K562 (cell line): ENCODE data around the gene A4GALT. TPM values are rescaled to one million over a fixed set of nuclear protein-coding genes. Genes with fewer than 3 reads are reported as not detected.

Experiments used
- ATAC-seq: fragments of 200-7000 bp; cut with Tn5 transposase; 3 replicates; pipeline ENCODE4 v1.9.1; 2020; ENCODE audit warnings: moderate library complexity
- BruUV-seq: library from RNA; stranded (reverse); fragments of 400-500 nt; replicated peaks from 2 replicates; lab custom pipeline; 2021; lab: Mats Ljungman, UMichigan
- CTCF ChIA-PET: fragments of 300-600 bp; formaldehyde crosslinking; extraction: SDS; loops from one replicate; lab custom pipeline; 2021; ENCODE audit warnings: low intra/inter-chr PET ratio; lab: Yijun Ruan, JAX
- POLR2A ChIA-PET: fragments of 300-600, 350-650 bp; sonication (Branson Sonifier 250); formaldehyde crosslinking; extraction: SDS; loops from one replicate; lab custom pipeline; 2021; ENCODE audit warnings: antibody characterized with exemption, inconsistent platforms; lab: Yijun Ruan, JAX
- DNase-seq, 4 experiments: peaks; one replicate each; pipeline versions ENCODE4 v3.0.0 to v3.0.0-alpha.2; 2011 to 2018; ENCODE audit warnings: low spot score in 3 of 4, mixed read lengths in 3 of 4; ENCODE audit errors: extremely low read depth in 1 of 4
- FAIRE-seq: peaks from 2 replicates; lab custom pipeline; 2011; peaks lifted over from hg19 to GRCh38; lab: Jason Lieb, UNC
- H2AFZ ChIP-seq: 2 replicates; pipeline ENCODE4 v1.6.0; 2011; ENCODE audit warnings: low read depth, low read length, control low read depth, inconsistent platforms
- H3K27ac ChIP-seq: fragments of 200-600 bp; 3 replicates; pipeline ENCODE4 v1.8.0; 2011; ENCODE audit warnings: low read depth, mild to moderate bottlenecking, control low read depth, inconsistent platforms, low read length, moderate library complexity, mixed read lengths; ENCODE audit errors: extremely low read depth
- H3K27me3 ChIP-seq, 2 experiments: fragments of 300-600 bp in 1 of 2; 2 replicates in 1 of 2; 3 replicates in 1 of 2; pipeline versions ENCODE4 v1.6.0 to v1.8.0; 2011; ENCODE audit warnings: inconsistent platforms in 2 of 2, low read length in 2 of 2, mild to moderate bottlenecking in 1 of 2, mixed read lengths in 1 of 2, moderate library complexity in 1 of 2; ENCODE audit not compliant: control insufficient read depth in 2 of 2, insufficient read depth in 2 of 2
- H3K36me3 ChIP-seq: fragments of 300-600 bp; 3 replicates; pipeline ENCODE4 v1.8.0; 2011; ENCODE audit warnings: mild to moderate bottlenecking, low read length, inconsistent platforms; ENCODE audit not compliant: control insufficient read depth, insufficient read depth
- H3K4me1 ChIP-seq, 2 experiments: fragments of 200-600 bp in 1 of 2; replicated peaks in 1 of 2; 2 replicates in 1 of 2; 3 replicates in 1 of 2; pipeline versions ENCODE4 v1.5.1 to v1.8.0; 2011; ENCODE audit warnings: inconsistent platforms in 2 of 2, low read length in 2 of 2, mild to moderate bottlenecking in 1 of 2, mixed read lengths in 1 of 2, moderate library complexity in 1 of 2; ENCODE audit not compliant: control insufficient read depth in 2 of 2, insufficient read depth in 2 of 2
- H3K4me2 ChIP-seq: 2 replicates; pipeline ENCODE4 v1.6.1; 2011; ENCODE audit warnings: low read length, control low read depth, inconsistent platforms, mixed read lengths; ENCODE audit not compliant: insufficient read depth
- H3K4me3 ChIP-seq: fragments of 200-600 bp; sonication (generic), shearing (Covaris generic); 2 replicates; pipeline ENCODE4 v1.5.1; 2016; ENCODE audit warnings: control low read depth, inconsistent platforms
- H3K79me2 ChIP-seq: fragments of 200-600 bp; 3 replicates; pipeline ENCODE4 v1.8.0; 2011; ENCODE audit warnings: low read length, inconsistent platforms; ENCODE audit not compliant: control insufficient read depth, insufficient read depth
- H3K9ac ChIP-seq, 2 experiments: 2 replicates each; pipeline versions ENCODE4 v1.6.0 to v1.6.1; 2011; ENCODE audit warnings: low read depth in 2 of 2, low read length in 2 of 2, control low read depth in 1 of 2, inconsistent platforms in 1 of 2, mild to moderate bottlenecking in 1 of 2, mixed read lengths in 1 of 2; ENCODE audit not compliant: insufficient read depth in 1 of 2
- H3K9me1 ChIP-seq: one replicate; pipeline ENCODE4 v1.6.0; 2011; ENCODE audit warnings: inconsistent platforms, mild to moderate bottlenecking, low read length, moderate library complexity; ENCODE audit not compliant: control insufficient read depth, insufficient read depth
- H3K9me3 ChIP-seq: replicated peaks from 2 replicates; pipeline ENCODE4 v1.5.1; 2011; ENCODE audit warnings: low read depth, low read length, inconsistent platforms; ENCODE audit not compliant: control insufficient read depth, insufficient read depth
- H4K20me1 ChIP-seq: replicated peaks from 2 replicates; pipeline ENCODE4 v1.6.1; 2011; ENCODE audit warnings: low read length, inconsistent platforms, mixed read lengths; ENCODE audit not compliant: control insufficient read depth, insufficient read depth
- BMI1 ChIP-seq: fragments of 150-350 bp; IDR thresholded peaks from 2 replicates; pipeline ENCODE4 v1.6.1; 2014; ENCODE audit warnings: low read length
- CHAMP1 ChIP-seq: fragments of 450-650 bp; IDR thresholded peaks from 2 replicates; pipeline ENCODE4 v1.6.1; 2016; ENCODE audit warnings: mild to moderate bottlenecking
- ETV6 ChIP-seq, 3 experiments: fragments of 150-350 bp in 1 of 3; sonication (generic) in 1 of 3; formaldehyde crosslinking in 1 of 3; IDR thresholded peaks; 2 replicates each; pipeline versions ENCODE4 v1.6.1 to v1.8.0; 2014 to 2022; ENCODE audit warnings: borderline replicate concordance in 2 of 3, low read depth in 2 of 3, antibody characterized with exemption in 1 of 3, low read length in 1 of 3, mild to moderate bottlenecking in 1 of 3, missing genetic modification reagents in 1 of 3
- NFYB ChIP-seq: IDR thresholded peaks from 2 replicates; pipeline ENCODE4 v1.6.1; 2011; ENCODE audit warnings: mild to moderate bottlenecking, moderate library complexity; ENCODE audit not compliant: insufficient read length; ENCODE audit errors: extremely low read depth
- RCOR1 ChIP-seq, 2 experiments: IDR thresholded peaks; 2 replicates each; pipeline ENCODE4 v1.6.1; 2012; ENCODE audit warnings: low read depth in 2 of 2, low read length in 2 of 2, borderline replicate concordance in 1 of 2, improper control_type of control experiment in 1 of 2
- SMC3 ChIP-seq: conservative IDR thresholded peaks from 2 replicates; pipeline ENCODE4 v1.6.1; 2011; ENCODE audit warnings: low read depth, low read length, improper control_type of control experiment; ENCODE audit not compliant: insufficient read depth
- ZNF232 ChIP-seq: sonication (generic); formaldehyde crosslinking; IDR thresholded peaks from 2 replicates; pipeline ENCODE4 v1.8.0; 2022; ENCODE audit warnings: mild to moderate bottlenecking, missing genetic modification reagents
- WGBS: fragments of 100-300 bp; shearing (Covaris generic); methylation state at CpG from one replicate; pipeline ENCODE4 v1.1.6; 2016; ENCODE audit warnings: low coverage, mixed read lengths; ENCODE audit not compliant: insufficient coverage; ENCODE audit errors: missing lambda C conversion rate; 5-methylcytosine and 5-hydroxymethylcytosine counted together
- in situ Hi-C: fragments of 300-500 bp; cut with MboI; formaldehyde crosslinking; loops from 4 replicates; pipeline ENCODE4 v1.15.0; 2018; ENCODE audit warnings: inconsistent platforms, mixed read lengths
- intact Hi-C: fragments of 100-400 bp; cut with micrococcal nuclease; formaldehyde crosslinking; loops from 2 replicates; pipeline ENCODE4 v1.14.2; 2022
- polyA plus RNA-seq, 8 experiments: library from polyadenylated mRNA; depleted of rRNA in 4 of 8; stranded (reverse) in 5 of 8; unstranded in 3 of 8; fragments of >200 nt; fragmentation: Nextera tagmentation in 2 of 8; fragmentation: Illumina TruSeq in 1 of 8; extraction: Ambion mirVana in 2 of 8; extraction: Trizol in 1 of 8; gene quantifications; 2 replicates each; pipeline versions ENCODE4 v1.2.1 to v1.2.3, GENCODE V29; 2011 to 2014; ENCODE audit warnings: inconsistent platforms in 1 of 8, missing spikeins in 1 of 8
- total RNA-seq, 7 experiments: library from RNA; depleted of rRNA in 6 of 7; stranded (reverse); fragments of >200 nt in 6 of 7; fragmentation: Illumina TruSeq in 2 of 7; extraction: Trizol in 2 of 7; gene quantifications; 2 replicates each; pipeline versions ENCODE4 v1.2.1 to v1.2.3, GENCODE V29; 2011 to 2021; ENCODE audit warnings: low replicate concordance in 1 of 7

A4GALT gene
- total and polyA plus RNA-seq, 9 of the 15 experiments (the other 6 are each of a cell fraction or from before 2014, with no cell fraction given), result 0.07 to 0.11 TPM; not detected in 7

GRCh38 chr22:42656578-42656977 is 64.1 kb downstream of the A4GALT start (continued):
- TF ChIP-seq RCOR1 (IDR thresholded peaks at IDR 0.05; ENCODE audit: borderline replicate concordance in 1 of 2, low read depth in 2 of 2, low read length in 2 of 2), result peak in 1 of 2 experiments; percentile 39; a peak in 1 of 4 replicates

GRCh38 chr22:42655693-42656092 is 65.0 kb downstream of the A4GALT start:
- no peak for DNase-seq
- H3K4me2 ChIP-seq, result no peak overlapping the region
- ChIA-PET CTCF (no interaction called here), POLR2A (interaction anchor here (1.1 kb wide), 1 partner anchor 40 kb away, joined by 5 read pairs; no protein-coding TSS in a partner anchor)
- no TSS peak for BruUV-seq
- no peak overlapping the region for H3K4me3 ChIP-seq
- no peaks in the 10 kb centered on the region for H3K79me2 ChIP-seq
- intact Hi-C loops, result no loop called here
- 26% methylated on average over 8 of the region's 9 CpGs for WGBS
- no peak overlapping the region for H2AFZ ChIP-seq
- in situ Hi-C loops, result no loop called here
- no peak overlapping the region for H3K27ac ChIP-seq
- H3K36me3 ChIP-seq, result no peaks in the 10 kb centered on the region
- FAIRE-seq, result no peak
- no peaks in the 10 kb centered on the region for H3K9me1 ChIP-seq
- no peak overlapping the region for H3K9ac ChIP-seq
- no peaks in the 10 kb centered on the region; a peak in 1 of 5 replicates for H3K4me1 ChIP-seq
- no peak for TF ChIP-seq ZNF232 (CRISPR knock-in tag)
- TF ChIP-seq BMI1, result no peak
- no peak for TF ChIP-seq NFYB
- no peak for TF ChIP-seq ETV6 (IDR thresholded peaks at IDR 0.05; ENCODE audit: borderline replicate concordance in 1 of 2, low read depth in 2 of 2, low read length in 1 of 2)
- TF ChIP-seq ETV6 (CRISPR knock-in tag; IDR thresholded peaks at IDR 0.05; ENCODE audit: borderline replicate concordance), result no peak
- TF ChIP-seq CHAMP1, result no peak
- TF ChIP-seq SMC3, result no peak
- H3K9me3 ChIP-seq, result no peaks in the 10 kb centered on the region
- H4K20me1 ChIP-seq, result no peaks in the 10 kb centered on the region
- no peak for ATAC-seq
- no peaks in the 10 kb centered on the region for H3K27me3 ChIP-seq
